HG02870 (cell line): ENCODE measurements around the gene PNPLA7.
A peak's percentile ranks its signal among the peaks of the same experiment; 100 is the strongest.
"Not testable (repeated sequence)": the region's sequence is repeated elsewhere in the genome, so short reads cannot be mapped to it uniquely, and the experiment has no call there.

Source experiments
- ATAC-seq: cut with Tn5 transposase; IDR thresholded peaks from one replicate; pipeline ENCODE4 v1.9.1; 2021; ENCODE audit warnings: mild to moderate bottlenecking, moderate library complexity; ENCODE audit not compliant: unreplicated experiment

PNPLA7 gene

GRCh38 chr9:137575716-137576411 lies 25.7 kb upstream of the PNPLA7 start:
- no peak for ATAC-seq

GRCh38 chr9:137575364-137575715 lies 25.1 kb upstream of the PNPLA7 start:
- no peak for ATAC-seq

GRCh38 chr9:137574192-137574591 lies 24.0 kb upstream of the PNPLA7 start:
- no peak for ATAC-seq

DNA sequence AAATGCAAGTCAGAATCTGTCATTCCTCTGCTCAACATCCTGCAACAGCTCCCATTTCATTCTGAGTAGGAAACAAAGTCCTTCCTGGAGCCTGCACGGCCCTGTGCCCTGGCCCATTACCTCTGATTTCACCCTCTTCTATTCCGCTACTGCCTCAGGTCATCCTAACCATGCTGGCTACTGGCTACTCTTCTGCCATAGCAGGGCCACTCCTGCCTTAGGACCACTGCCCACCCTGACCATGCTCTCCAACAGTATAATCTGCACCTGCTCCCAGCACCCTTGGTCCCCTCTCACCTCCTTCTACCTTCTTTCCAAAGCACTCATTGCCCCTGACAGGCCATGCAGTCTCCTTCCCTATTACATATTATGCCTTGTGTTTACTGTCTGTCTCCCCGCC lies 20.4 kb upstream of the PNPLA7 start:
- ATAC-seq, result no peak

DNA sequence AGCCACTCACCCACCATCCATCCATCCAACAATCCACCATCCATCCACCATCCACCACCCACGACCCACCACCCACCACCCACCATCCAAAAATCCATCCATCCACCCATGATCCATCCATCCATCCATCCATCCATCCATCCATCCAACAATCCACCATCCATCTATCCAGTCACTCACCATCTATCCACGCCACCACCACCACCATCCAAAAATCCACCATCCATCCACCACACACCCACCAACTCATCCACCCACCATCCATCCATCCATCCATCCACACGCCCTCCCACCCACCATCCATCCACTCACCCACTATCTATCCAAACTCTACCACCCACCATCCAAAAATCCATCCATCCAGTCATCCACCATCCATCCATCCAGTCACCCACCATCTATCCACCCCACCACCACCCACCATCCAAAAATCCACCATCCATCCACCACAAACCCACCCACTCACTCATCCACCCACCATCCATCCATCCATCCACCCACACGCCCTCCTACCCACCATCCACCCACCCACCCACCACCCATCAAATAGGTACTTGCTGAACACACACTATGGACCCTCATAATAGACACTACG lies 19.5 kb upstream of the PNPLA7 start:
- no peak for ATAC-seq

DNA sequence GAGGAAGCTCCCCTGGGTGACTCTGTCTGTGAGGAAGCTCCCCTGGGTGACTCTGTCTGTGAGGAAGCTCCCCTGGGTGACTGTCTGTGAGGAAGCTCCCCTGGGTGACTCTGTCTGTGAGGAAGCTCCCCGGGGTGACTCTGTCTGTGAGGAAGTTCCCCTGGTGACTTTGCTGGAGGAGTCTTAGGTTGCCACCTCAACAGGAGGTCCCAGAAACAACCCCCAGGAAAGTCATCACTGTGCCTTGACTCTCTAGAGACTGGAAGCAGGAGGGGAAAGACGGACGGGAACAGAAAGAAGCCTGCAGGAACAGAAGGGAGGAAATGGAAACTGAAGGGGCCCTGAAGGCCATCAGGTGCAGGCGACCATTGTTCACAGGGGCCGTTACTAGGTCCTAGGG lies 18.2 kb upstream of the PNPLA7 start:
- ATAC-seq, result not testable (repeated sequence)

GRCh38 chr9:137564817-137565411 lies 14.7 kb upstream of the PNPLA7 start:
- ATAC-seq, result no peak

DNA sequence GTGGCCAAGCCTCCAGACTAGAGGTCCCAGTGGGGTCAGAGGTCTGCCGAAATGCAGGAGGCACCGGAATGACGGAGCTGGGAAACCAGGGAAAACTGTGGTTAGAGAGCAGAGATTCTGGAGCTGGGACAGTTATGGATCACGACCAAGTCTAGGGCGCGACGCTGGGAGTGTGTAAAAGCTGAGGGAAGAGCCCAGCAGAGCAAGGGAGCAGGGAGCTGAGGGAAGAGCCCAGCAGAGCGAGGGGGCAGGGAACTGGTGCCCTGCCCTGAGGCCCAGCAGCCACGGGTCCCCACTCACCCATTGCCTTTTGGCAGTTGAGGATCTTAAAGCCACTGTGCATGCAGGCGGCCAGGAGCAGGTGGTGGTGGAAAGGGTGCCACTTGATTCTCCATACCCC lies 13.9 kb upstream of the PNPLA7 start:
- no peak for ATAC-seq

- ATAC-seq, result no peak
Measured at GRCh38 chr9:137558127-137558526, 7.9 kb upstream of the PNPLA7 start.

DNA sequence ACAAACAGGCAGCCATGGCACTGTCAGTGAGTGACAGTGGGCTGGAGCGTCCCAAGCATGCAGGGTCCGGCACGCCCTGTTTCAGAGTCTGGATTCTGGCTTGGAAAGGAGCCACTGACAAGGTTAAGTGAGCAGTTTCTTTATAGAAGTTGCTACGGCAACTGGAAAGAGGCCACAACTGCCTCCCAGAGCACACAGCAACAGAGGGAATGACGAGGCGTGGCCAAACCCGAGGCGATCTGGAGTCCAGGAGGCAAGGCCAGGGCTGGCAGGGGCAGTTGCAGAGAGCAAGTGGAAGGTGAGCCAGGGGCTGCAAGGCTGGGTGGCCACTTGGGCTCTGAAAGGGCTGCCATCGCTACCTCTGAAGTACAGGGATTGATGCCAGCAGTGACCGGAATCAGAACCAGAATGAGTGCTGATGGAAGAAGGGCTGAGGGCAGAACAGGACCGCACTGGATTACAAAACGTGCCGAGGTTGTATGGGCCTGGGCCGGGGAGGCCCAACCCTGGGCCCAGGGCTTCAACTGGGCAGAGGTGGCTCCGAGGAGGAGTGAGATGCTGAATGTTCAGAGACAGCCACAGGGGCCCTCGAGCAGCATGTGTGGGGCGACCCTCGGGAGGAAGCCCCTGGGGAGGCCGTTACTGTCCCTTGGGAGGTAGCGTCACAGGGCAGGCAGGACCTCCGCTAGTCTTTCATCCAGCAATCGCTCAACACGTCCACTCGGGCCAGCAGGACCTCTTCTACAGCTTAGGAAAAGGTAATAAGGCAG lies 6.1 kb upstream of the PNPLA7 start:
- ATAC-seq, result no peak

DNA sequence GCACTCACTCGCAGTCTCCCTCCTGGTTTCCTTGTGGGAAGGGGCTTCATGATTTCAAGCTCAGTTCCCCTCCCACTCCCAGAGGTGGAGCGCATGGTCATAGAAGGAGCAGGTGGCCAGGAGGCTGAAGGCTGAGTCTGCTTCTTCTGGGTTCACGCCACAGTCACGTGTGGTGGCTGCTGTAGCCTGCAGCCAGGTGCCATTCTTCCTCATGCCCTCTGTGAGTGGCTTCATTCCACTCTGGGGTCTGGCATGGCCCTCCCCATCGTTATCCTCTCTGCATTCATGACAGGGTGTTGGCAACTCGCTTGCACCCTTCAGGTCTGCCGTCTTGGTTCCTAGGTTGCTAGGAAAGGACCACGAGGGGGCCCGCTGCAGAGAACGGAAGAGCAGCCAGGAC lies 5.0 kb upstream of the PNPLA7 start:
- ATAC-seq, result no peak

DNA sequence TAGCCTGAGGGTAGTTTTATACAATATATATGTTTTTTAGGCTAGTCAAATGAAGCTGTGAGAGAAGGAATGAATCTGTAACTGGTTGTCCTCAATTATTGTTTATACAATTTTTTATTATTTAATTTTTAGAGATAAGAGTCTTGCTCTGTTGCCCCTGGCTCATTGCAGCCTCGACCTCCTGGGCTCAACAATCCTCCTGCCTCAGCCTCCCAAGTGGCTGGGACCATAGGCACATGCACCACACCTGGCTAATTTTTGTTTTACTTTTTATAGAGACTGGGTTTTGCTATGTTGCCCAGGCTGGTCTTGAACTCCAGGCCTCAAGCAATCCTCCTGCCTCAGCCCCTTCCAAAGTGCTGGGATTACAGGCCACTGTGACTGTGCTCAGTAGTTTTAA lies 4.1 kb upstream of the PNPLA7 start:
- ATAC-seq, result no peak

DNA sequence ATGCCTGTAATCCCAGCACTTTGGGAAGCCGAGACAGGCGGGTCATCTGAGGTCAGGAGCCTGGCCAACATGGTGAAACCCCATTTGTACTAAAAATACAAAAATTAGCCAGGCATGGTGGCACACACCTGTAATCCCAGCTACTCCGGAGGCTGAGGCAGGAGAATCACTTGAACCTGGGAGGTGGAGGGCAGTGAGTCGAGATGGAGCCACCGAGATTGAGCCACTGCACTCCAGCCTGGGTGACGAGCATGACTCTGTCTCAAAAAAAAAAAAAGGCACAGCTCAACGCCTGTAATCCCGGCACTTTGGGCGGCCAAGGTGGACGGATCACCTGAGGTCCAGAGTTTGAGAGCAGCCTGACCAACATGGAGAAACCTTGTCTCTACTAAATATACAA lies 3.5 kb upstream of the PNPLA7 start:
- ATAC-seq, result not testable (repeated sequence)

DNA sequence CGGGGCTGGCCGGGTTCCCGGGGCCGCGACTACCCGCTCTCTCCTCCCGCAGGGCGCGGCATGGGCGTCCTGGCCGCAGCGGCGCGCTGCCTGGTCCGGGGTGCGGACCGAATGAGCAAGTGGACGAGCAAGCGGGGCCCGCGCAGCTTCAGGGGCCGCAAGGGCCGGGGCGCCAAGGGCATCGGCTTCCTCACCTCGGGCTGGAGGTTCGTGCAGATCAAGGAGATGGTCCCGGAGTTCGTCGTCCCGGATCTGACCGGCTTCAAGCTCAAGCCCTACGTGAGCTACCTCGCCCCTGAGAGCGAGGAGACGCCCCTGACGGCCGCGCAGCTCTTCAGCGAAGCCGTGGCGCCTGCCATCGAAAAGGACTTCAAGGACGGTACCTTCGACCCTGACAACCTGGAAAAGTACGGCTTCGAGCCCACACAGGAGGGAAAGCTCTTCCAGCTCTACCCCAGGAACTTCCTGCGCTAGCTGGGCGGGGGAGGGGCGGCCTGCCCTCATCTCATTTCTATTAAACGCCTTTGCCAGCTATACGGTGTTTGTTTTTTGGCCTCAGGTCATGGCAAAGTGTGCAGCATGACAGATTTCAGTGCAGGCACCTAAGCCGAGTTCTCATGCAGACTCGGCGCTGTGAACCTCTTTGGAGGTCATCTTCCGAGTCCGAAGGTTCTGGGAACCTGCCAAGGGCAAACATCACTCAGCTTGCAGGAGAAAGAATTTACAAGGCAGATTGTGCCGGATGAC lies 2.0 kb upstream of the PNPLA7 start:
- ATAC-seq, result peak; percentile 25

GRCh38 chr9:137551264-137552021 lies 1.2 kb upstream of the PNPLA7 start, which contains the start of gene MRPL41:
MRPL41 (plus strand) TSS chr9:137551879; CDS start chr9:137552082, 203 bp downstream.
- ATAC-seq, result peak; percentile 86

- ATAC-seq, result not testable (repeated sequence)
Measured at GRCh38 chr9:137550958-137551263, 709 bp upstream of the PNPLA7 start.

DNA sequence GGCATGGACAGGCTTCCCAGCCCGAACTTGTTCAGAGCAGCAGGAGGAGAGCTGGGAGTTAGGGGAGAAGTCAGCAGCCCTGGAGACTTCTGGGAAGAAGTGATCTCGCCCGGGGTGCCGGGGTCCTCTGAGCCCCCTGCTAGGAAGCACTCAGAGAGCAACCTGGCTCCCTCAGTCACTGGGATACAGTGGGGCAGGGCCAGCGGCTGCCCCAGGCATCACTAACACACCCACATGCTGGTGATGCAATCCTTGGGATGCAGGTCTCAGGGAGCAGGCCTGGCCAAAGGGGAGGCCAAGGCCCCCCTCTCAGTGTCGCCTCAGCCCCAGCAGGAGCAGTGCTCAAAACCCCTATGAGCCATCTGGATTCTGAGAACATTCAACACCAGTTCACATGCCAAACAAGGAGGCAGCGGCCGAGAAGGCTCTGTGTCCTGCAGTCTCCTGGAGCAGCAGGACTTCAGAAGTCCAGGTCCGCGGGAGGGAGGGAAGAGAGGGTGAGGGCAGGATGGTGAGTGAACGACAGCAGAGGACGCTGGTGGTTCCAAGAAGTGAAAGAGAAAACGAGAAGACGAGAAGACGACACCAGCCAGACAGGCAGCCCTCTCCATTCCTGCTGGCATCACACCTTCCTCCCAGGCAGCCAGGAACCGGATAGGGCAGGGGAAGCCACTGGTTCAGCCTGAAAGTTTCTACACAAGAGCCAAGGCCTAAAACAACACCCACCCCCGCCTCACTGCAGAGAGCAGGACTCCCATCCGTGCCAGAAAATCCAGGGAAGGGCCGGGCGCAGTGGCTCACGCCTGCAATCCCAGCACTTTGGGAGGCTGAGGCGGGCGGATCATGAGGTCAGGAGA lies 2.3 kb downstream of the PNPLA7 start:
- ATAC-seq, result no peak

GRCh38 chr9:137545123-137545522 lies 5.1 kb downstream of the PNPLA7 start:
- no peak for ATAC-seq

- ATAC-seq, result no peak
Measured at GRCh38 chr9:137544176-137544760, 5.9 kb downstream of the PNPLA7 start.
